ENCODE results near the gene DDX60.

- no peak for TF ChIP-seq CTCF (IDR thresholded peaks at IDR 0.05)
- no peak for TF ChIP-seq YY1 (IDR thresholded peaks at IDR 0.05; ENCODE audit: low read depth)
- no peak for TF ChIP-seq FOXJ3 (CRISPR knock-in tag; IDR thresholded peaks at IDR 0.05)
- no peak for TF ChIP-seq MAX (IDR thresholded peaks at IDR 0.05; ENCODE audit: low read depth)
- no peak for TF ChIP-seq ZBTB33 (IDR thresholded peaks at IDR 0.05; ENCODE audit: borderline replicate concordance, low read depth)
Observed at GRCh38 chr4:168177546-168178149, 140.9 kb downstream of the DDX60 start.
